Measurements from ENCODE around the gene DAAM2.

DNA sequence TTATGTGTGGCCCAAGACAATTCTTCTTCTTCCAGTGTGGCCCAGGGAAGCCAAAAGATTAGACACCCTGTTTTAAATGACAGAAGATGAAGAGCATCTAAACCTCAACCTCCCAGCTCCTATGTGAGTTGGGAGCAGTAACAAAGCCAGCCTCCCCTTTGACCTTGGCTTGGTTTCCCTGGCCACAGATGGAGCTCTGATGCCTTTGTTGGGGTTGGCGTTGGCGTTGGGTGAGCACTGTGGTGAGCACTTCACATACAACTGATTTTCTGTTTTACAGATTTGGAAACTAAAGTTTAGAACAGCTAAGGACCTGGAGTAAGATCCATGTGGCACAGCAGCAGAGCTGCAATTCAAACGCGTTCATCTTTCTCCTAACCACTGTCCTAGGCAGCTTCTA, 22.1 kb downstream of the DAAM2 start:
- TF ChIP-seq MXI1 (IDR thresholded peaks at IDR 0.05; ENCODE audit: low read depth, low read length) (no peak), TCF12 (IDR thresholded peaks at IDR 0.05) (no peak), GATA2 (CRISPR knock-in tag; IDR thresholded peaks at IDR 0.05) (no peak)
